CD4-positive, alpha-beta T cell (primary cell): ENCODE measurements around the gene CLRN3. TPM values are rescaled to one million over a fixed set of nuclear protein-coding genes. Genes with fewer than 3 reads are reported as not detected.

Source experiments
- ATAC-seq: fragments of 200-7000 bp; cut with Tn5 transposase; one replicate; pipeline ENCODE4 v1.10.0; 2022; ENCODE audit warnings: mild to moderate bottlenecking; ENCODE audit not compliant: poor library complexity
- CTCF ChIA-PET: fragments of 350-600 bp; sonication (Branson Sonifier 250); formaldehyde crosslinking; loops from one replicate; lab custom pipeline; 2021; ENCODE audit warnings: antibody characterized with exemption, inconsistent platforms; lab: Charles Lee
- POLR2A ChIA-PET: fragments of 350-600 bp; sonication (Branson Sonifier 250); formaldehyde crosslinking; loops from one replicate; lab custom pipeline; 2021; ENCODE audit warnings: antibody characterized with exemption, inconsistent platforms; lab: Charles Lee
- DNase-seq, 14 experiments: peaks; one replicate each; pipeline ENCODE4 v3.0.0-alpha.2; 2013 to 2020; ENCODE audit warnings: mixed read lengths in 2 of 14
- H3K27ac ChIP-seq, 2 donors: one replicate each; pipeline versions ENCODE4 v1.5.1 to v1.7.0; 2013; ENCODE audit warnings: low read length in 2 of 2, low read depth in 1 of 2, mild to moderate bottlenecking in 1 of 2
- H3K27me3 ChIP-seq, 2 experiments: 1 replicate in 1 of 2; 2 replicates in 1 of 2; pipeline versions ENCODE4 v1.6.1 to v1.7.0; 2013; ENCODE audit warnings: low read length in 2 of 2, control low read depth in 1 of 2, mild to moderate bottlenecking in 1 of 2, moderate library complexity in 1 of 2; ENCODE audit not compliant: insufficient read depth in 2 of 2, control insufficient read depth in 1 of 2
- H3K36me3 ChIP-seq: one replicate; pipeline ENCODE4 v1.6.1; 2013; ENCODE audit warnings: low read length, control low read depth; ENCODE audit not compliant: insufficient read depth
- H3K4me1 ChIP-seq: one replicate; pipeline ENCODE4 v1.6.1; 2013; ENCODE audit warnings: low read length, control low read depth; ENCODE audit not compliant: insufficient read depth
- H3K4me3 ChIP-seq: one replicate; pipeline ENCODE4 v1.5.1; 2013; ENCODE audit warnings: mild to moderate bottlenecking, low read length, moderate library complexity
- H3K9me3 ChIP-seq, 2 experiments: 1 replicate in 1 of 2; 2 replicates in 1 of 2; pipeline versions ENCODE4 v1.6.1 to v1.7.0; 2013; ENCODE audit warnings: low read length in 2 of 2, mild to moderate bottlenecking in 2 of 2, control low read depth in 1 of 2, moderate library complexity in 1 of 2; ENCODE audit not compliant: control insufficient read depth in 1 of 2, insufficient read depth in 1 of 2
- H3K27ac Mint-ChIP-seq: one replicate; pipeline ENCODE4 v1.8.0; 2020; ENCODE audit warnings: mixed read lengths
- H3K27me3 Mint-ChIP-seq: one replicate; pipeline ENCODE4 v1.8.0; 2021; ENCODE audit warnings: mixed read lengths
- H3K36me3 Mint-ChIP-seq: one replicate; pipeline ENCODE4 v1.8.0; 2021; ENCODE audit warnings: low read depth, mixed read lengths
- H3K4me1 Mint-ChIP-seq: one replicate; pipeline ENCODE4 v1.8.0; 2021; ENCODE audit warnings: low read depth, mixed read lengths
- H3K4me3 Mint-ChIP-seq: one replicate; pipeline ENCODE4 v1.8.0; 2020; ENCODE audit warnings: mild to moderate bottlenecking, mixed read lengths
- H3K9me3 Mint-ChIP-seq: one replicate; pipeline ENCODE4 v1.8.0; 2020; ENCODE audit warnings: mixed read lengths
- CTCF ChIP-seq: fragments of 200-600 bp; IDR thresholded peaks from one replicate; pipeline ENCODE4 v1.8.0; 2022; ENCODE audit warnings: antibody characterized with exemption, mild to moderate bottlenecking
- intact Hi-C, 2 experiments: fragments of 100-400 bp; cut with DNase I in 1 of 2; cut with micrococcal nuclease in 1 of 2; formaldehyde crosslinking; loops; one replicate each; pipeline versions ENCODE4 v1.15.1 to v1.9.0; 2023 to 2025; cut with DNase I, micrococcal nuclease
- total RNA-seq, 174 experiments: library from RNA in 2 of 174; stranded (reverse) in 2 of 174; gene quantifications; one replicate each; pipeline ENCODE4 v1.2.3 and lab custom pipeline; 2021 to 2026

The CLRN3 gene
- total RNA-seq, 2 experiments from 2014 or later, result not detected

GRCh38 chr10:127919418-127920271 lies 26.9 kb upstream of the CLRN3 start:
- H3K4me3 ChIP-seq, result no peak overlapping the region
- no peak for TF ChIP-seq CTCF
- H3K27me3 Mint-ChIP-seq, result no peaks in the 10 kb centered on the region
- no peaks in the 10 kb centered on the region for H3K36me3 Mint-ChIP-seq
- no peaks in the 10 kb centered on the region for H3K9me3 ChIP-seq
- no peaks in the 10 kb centered on the region for H3K27me3 ChIP-seq
- no peak overlapping the region for H3K4me3 Mint-ChIP-seq
- H3K9me3 Mint-ChIP-seq, result no peaks in the 10 kb centered on the region
- no peaks in the 10 kb centered on the region for H3K36me3 ChIP-seq
- no peak for ATAC-seq
- ChIA-PET CTCF (no interaction called here), POLR2A (no interaction called here)
- no peak for DNase-seq
- H3K27ac Mint-ChIP-seq, result no peak overlapping the region
- H3K4me1 ChIP-seq, result peaks cover 9% of the 10 kb centered on the region
- intact Hi-C loops, result no loop called here
- no peak overlapping the region for H3K27ac ChIP-seq
- H3K4me1 Mint-ChIP-seq, result no peaks in the 10 kb centered on the region

GRCh38 chr10:127918572-127918971 lies 25.8 kb upstream of the CLRN3 start:
- Mint-ChIP-seq H3K36me3 (no peaks in the 10 kb centered on the region), H3K4me1 (no peaks in the 10 kb centered on the region), H3K27me3 (no peaks in the 10 kb centered on the region), H3K27ac (no peak overlapping the region), H3K4me3 (no peak overlapping the region), H3K9me3 (no peaks in the 10 kb centered on the region)
- no peaks in the 10 kb centered on the region for H3K36me3 ChIP-seq
- CTCF ChIA-PET, result no interaction called here
- intact Hi-C loops, result no loop called here
- ATAC-seq (no peak), DNase-seq (no peak)
- H3K27ac ChIP-seq, result no peak overlapping the region
- no peaks in the 10 kb centered on the region for H3K27me3 ChIP-seq
- POLR2A ChIA-PET, result no interaction called here
- H3K9me3 ChIP-seq, result no peaks in the 10 kb centered on the region
- H3K4me3 ChIP-seq, result no peak overlapping the region
- H3K4me1 ChIP-seq, result peaks cover 9% of the 10 kb centered on the region
- no peak for TF ChIP-seq CTCF

- Histone ChIP-seq H3K9me3 (no peaks in the 10 kb centered on the region), H3K4me1 (peaks cover 6% of the 10 kb centered on the region), H3K27me3 (no peaks in the 10 kb centered on the region), H3K27ac (no peak overlapping the region), H3K36me3 (no peaks in the 10 kb centered on the region), H3K4me3 (no peak overlapping the region)
- intact Hi-C loops, result no loop called here
- no peak for TF ChIP-seq CTCF
- CTCF ChIA-PET, result no interaction called here
- H3K4me3 Mint-ChIP-seq, result no peak overlapping the region
- ATAC-seq (no peak), DNase-seq (no peak)
- no peaks in the 10 kb centered on the region for H3K9me3 Mint-ChIP-seq
- H3K36me3 Mint-ChIP-seq, result no peaks in the 10 kb centered on the region
- H3K27ac Mint-ChIP-seq, result no peak overlapping the region
- no peaks in the 10 kb centered on the region for H3K4me1 Mint-ChIP-seq
- no peaks in the 10 kb centered on the region for H3K27me3 Mint-ChIP-seq
- POLR2A ChIA-PET, result no interaction called here
Measured at GRCh38 chr10:127916826-127917225, 24.1 kb upstream of the CLRN3 start.
